ENCODE results near the gene NISCH. TPM values are rescaled to one million over a fixed set of nuclear protein-coding genes. Genes with fewer than 3 reads are reported as not detected.

Gene NISCH
- 10 to 100 TPM; 32.2 to 59.6 TPM for polyA plus RNA-seq

DNA sequence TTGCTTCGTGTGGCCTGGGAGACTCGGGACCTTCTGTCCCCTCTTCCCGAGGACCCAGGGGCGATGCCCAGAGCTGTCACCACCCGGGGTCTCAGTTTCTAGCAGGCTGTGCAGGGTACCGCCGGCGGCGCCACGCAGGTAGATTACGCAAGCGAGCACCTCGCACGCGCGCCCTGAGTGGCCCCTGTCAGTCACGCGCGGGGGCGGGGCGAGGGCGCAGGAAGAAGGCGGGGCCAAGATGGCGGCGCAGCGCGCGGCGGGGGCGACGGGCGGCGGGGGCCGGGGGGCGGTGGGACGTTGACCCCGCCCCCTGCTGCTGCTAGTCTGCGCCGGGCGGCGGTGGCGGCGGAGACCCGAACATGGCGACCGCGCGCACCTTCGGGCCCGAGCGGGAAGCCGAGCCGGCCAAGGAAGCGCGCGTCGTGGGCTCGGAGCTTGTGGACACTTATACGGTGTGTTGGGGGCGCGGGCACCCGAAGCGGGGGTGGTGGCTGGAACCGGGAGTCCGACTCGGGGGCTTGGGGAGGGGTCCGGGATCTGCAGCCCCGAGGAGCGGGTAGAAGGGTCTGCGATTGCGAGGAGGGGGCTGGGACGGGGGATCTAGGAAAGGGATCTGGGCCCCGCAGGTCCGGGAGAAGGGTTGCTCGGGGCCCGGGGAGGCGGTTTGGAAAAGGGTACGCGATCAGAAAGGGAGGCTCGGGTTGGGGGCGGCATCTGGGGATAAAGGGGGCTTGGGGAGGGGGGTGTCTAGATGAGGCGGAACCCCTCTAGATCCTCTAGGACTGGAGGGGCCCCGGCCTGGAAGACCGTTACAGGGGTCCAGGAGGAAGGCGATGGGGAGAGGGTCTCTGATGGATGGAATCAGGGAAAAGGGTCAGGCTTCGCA, at the start of gene NISCH:
Gene NISCH, plus strand, starts transcription at position 322 of the 886 bp plus-strand sequence. Its CDS starts 38 bp downstream, at position 360.
- H3K4me1 ChIP-seq (ENCODE audit: control insufficient read depth in 2 of 2, insufficient read depth in 2 of 2, low read length in 1 of 2), result peaks cover 3 to 26% of the 10 kb centered on the region in 2 donors
- 1% methylated on average over 76 to 86 of the region's 86 CpGs for WGBS, 2 donors
- peak within 1 kb of the TSS; percentile 70 to 77 for H3K4me3 ChIP-seq (ENCODE audit: low read depth in 1 of 2, low read length in 2 of 2)
- H3K9me3 ChIP-seq (ENCODE audit: control insufficient read depth in 2 of 2, insufficient read depth in 1 of 2, low read depth in 1 of 2, low read length in 1 of 2), result no peaks in the 10 kb centered on the region
- H3K27ac ChIP-seq (ENCODE audit: low read depth in 2 of 2, low read length in 1 of 2), result peak within 1 kb of the TSS; percentile 77 to 90
- H3K27me3 ChIP-seq (ENCODE audit: control insufficient read depth in 1 of 2, insufficient read depth in 2 of 2, low read length in 2 of 2), result no peaks in the 10 kb centered on the region
- H3K36me3 ChIP-seq (ENCODE audit: control insufficient read depth in 2 of 2, insufficient read depth in 2 of 2, low read length in 1 of 2), result peaks cover 10 to 12% of the 10 kb centered on the region in 2 donors

DNA sequence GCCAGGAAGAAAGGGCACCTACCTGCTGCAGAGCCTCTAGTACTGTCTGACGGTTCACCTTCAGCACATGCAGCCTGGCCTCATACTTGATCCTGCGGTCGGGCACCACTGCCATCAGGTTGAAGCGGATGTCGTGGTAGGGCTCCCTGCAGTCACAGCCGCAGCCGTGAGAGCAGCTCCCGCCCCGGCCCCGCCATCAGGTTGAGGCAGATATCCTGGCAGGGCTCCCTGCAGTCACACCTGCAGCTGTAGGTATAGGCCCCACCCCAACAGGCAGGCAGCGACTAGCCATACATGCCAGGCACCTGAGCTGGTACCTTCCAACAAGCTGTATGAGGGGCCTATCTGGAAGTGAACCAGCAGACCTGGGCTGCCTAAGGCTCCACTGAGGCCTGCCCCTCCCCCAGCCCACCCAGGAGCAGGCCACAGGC, 49.2 kb upstream of the NISCH start:
- H3K4me3 ChIP-seq (ENCODE audit: low read depth in 1 of 2, low read length in 2 of 2), result no peak overlapping the region
- H3K36me3 ChIP-seq (ENCODE audit: control insufficient read depth in 2 of 2, insufficient read depth in 2 of 2, low read length in 1 of 2), result peaks cover 19 to 43% of the 10 kb centered on the region in 2 donors

DNA sequence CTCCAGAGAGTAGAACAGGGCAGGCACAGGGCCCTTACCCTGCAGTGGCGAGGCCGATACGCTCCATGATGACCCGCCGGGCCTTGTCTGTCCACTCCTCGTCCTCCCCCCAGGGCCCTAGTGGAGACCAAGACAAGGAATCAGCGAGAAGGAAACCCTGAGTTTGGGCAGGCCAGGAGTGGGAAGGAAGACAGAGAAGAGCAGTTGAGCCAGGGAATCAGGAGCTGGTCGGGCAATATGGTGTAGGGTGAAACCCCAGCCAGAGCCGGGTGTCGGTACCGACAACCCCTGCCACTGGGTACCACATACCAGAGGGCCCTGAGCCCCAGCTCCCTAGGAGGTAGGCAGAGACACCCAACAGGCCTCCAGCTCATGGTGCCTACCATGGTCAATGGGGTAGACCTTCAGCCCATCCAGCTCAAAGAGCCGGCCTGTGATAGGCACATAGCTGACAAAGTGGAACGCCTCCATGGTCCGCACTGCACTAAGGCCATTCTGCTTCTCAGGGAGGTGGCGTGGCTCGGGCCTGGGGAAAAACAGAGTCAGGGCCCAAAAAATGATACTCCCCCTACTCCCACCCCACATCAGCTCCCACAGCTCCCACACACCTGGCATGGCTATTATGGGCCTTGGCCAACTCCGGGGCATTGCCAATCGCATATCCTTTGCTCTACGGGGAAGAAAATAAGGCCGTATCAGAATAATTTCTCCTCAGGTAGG, 48.5 kb upstream of the NISCH start:
- Histone ChIP-seq H3K27me3 (ENCODE audit: control insufficient read depth in 1 of 2, insufficient read depth in 2 of 2, low read length in 2 of 2) (no peaks in the 10 kb centered on the region), H3K4me1 (ENCODE audit: control insufficient read depth in 2 of 2, insufficient read depth in 2 of 2, low read length in 1 of 2) (peaks cover 2 to 25% of the 10 kb centered on the region in 2 donors), H3K4me3 (ENCODE audit: low read depth in 1 of 2, low read length in 2 of 2) (no peak overlapping the region), H3K9me3 (ENCODE audit: control insufficient read depth in 2 of 2, insufficient read depth in 1 of 2, low read depth in 1 of 2, low read length in 1 of 2) (no peaks in the 10 kb centered on the region), H3K36me3 (ENCODE audit: control insufficient read depth in 2 of 2, insufficient read depth in 2 of 2, low read length in 1 of 2) (peaks cover 17 to 36% of the 10 kb centered on the region in 2 donors), H3K27ac (ENCODE audit: low read depth in 2 of 2, low read length in 1 of 2) (peak overlapping the region; percentile 88 to 94)
- 74 to 90% methylated on average over 20 of the region's 20 CpGs for WGBS, 2 donors

More for the DNA sequence above, 49.2 kb upstream of the NISCH start:
- Histone ChIP-seq H3K27me3 (ENCODE audit: control insufficient read depth in 1 of 2, insufficient read depth in 2 of 2, low read length in 2 of 2) (no peaks in the 10 kb centered on the region), H3K4me1 (ENCODE audit: control insufficient read depth in 2 of 2, insufficient read depth in 2 of 2, low read length in 1 of 2) (peaks cover 0 to 22% of the 10 kb centered on the region in 2 donors), H3K27ac (ENCODE audit: low read depth in 2 of 2, low read length in 1 of 2) (peak overlapping the region; percentile 88 to 94), H3K9me3 (ENCODE audit: control insufficient read depth in 2 of 2, insufficient read depth in 1 of 2, low read depth in 1 of 2, low read length in 1 of 2) (no peaks in the 10 kb centered on the region)
- WGBS, 2 donors, result 49 to 62% methylated on average over 8 to 11 of the region's 11 CpGs

DNA sequence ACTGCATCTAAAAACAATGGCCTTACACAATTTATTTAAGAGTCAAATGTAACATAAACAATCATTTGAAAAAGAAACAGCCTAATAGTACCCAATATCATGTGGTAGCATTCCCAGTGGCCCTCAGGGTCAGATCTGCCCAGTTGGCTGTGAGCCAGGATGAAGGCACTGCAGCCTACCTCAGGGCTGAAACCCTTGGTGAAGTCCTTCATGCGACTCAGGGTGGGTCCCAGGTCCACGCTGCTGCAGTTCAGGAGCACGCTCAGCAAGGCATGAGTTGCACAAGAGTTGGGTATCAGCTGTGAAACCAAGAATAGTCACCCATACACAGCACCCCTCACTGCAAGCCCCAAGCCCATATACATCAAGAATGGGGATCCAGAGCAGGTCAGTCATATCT, 47.6 kb upstream of the NISCH start:
- Histone ChIP-seq H3K36me3 (ENCODE audit: control insufficient read depth in 2 of 2, insufficient read depth in 2 of 2, low read length in 1 of 2) (peaks cover 11 to 28% of the 10 kb centered on the region in 2 donors), H3K4me3 (ENCODE audit: low read depth in 1 of 2, low read length in 2 of 2) (no peak overlapping the region), H3K9me3 (ENCODE audit: control insufficient read depth in 2 of 2, insufficient read depth in 1 of 2, low read depth in 1 of 2, low read length in 1 of 2) (no peaks in the 10 kb centered on the region), H3K4me1 (ENCODE audit: control insufficient read depth in 2 of 2, insufficient read depth in 2 of 2, low read length in 1 of 2) (peaks cover 2 to 26% of the 10 kb centered on the region in 2 donors), H3K27ac (ENCODE audit: low read depth in 2 of 2, low read length in 1 of 2) (peak overlapping the region; percentile 88 to 94), H3K27me3 (ENCODE audit: control insufficient read depth in 1 of 2, insufficient read depth in 2 of 2, low read length in 2 of 2) (no peaks in the 10 kb centered on the region)
- WGBS, 2 donors, result 81 to 85% methylated on average over 3 of the region's 3 CpGs

DNA sequence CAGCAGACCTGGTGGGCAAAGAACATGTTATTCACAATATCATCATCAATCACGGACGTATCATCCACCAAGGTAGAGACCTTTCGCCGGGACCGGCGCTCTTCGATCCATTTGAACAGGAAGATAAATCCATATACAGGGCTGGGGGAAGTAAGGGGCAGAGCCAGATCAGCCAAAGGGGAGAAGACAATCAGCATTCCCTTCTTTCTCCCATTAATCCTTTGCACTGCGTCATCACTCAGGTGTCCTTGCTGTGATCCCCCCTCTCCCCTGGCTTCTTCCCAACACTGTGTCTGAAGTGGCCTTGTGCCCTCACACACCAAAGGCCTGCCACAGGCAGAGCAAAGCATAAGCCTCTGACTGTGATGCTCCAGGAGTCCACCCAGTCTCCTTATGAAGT, 46.9 kb upstream of the NISCH start:
- H3K4me1 ChIP-seq (ENCODE audit: control insufficient read depth in 2 of 2, insufficient read depth in 2 of 2, low read length in 1 of 2), result peaks cover 2 to 26% of the 10 kb centered on the region in 2 donors
- peaks cover 11 to 21% of the 10 kb centered on the region in 2 donors for H3K36me3 ChIP-seq (ENCODE audit: control insufficient read depth in 2 of 2, insufficient read depth in 2 of 2, low read length in 1 of 2)
- peak overlapping the region in 1 of 2 donors; percentile 91 for H3K27ac ChIP-seq (ENCODE audit: low read depth in 2 of 2, low read length in 1 of 2)
- H3K27me3 ChIP-seq (ENCODE audit: control insufficient read depth in 1 of 2, insufficient read depth in 2 of 2, low read length in 2 of 2), result no peaks in the 10 kb centered on the region
- no peak overlapping the region for H3K4me3 ChIP-seq (ENCODE audit: low read depth in 1 of 2, low read length in 2 of 2)
- H3K9me3 ChIP-seq (ENCODE audit: control insufficient read depth in 2 of 2, insufficient read depth in 1 of 2, low read depth in 1 of 2, low read length in 1 of 2), result no peaks in the 10 kb centered on the region
- 86 to 91% methylated on average over 8 of the region's 8 CpGs for WGBS, 2 donors

DNA sequence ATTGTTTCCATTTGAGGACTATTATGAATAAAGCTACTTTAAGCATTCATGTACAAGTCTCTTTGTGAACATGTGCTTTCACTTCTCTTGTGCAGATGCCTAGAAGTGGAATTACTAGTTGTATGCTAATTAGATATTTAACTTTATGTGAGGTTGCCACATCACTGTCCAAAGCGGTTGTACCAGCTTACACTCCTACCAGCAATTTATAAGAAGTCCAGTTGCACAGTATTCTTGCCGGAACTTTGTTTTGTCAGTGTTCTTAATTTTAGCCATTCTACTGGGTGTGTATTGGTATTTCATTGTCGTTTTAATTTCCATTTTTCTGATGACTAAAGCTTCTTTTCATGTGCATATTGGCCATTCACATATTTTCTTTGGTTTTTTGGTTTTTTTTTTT, 39.6 kb upstream of the NISCH start:
- Histone ChIP-seq H3K27ac (ENCODE audit: low read depth in 2 of 2, low read length in 1 of 2) (no peak overlapping the region), H3K27me3 (ENCODE audit: control insufficient read depth in 1 of 2, insufficient read depth in 2 of 2, low read length in 2 of 2) (no peaks in the 10 kb centered on the region), H3K36me3 (ENCODE audit: control insufficient read depth in 2 of 2, insufficient read depth in 2 of 2, low read length in 1 of 2) (peaks cover 2 to 4% of the 10 kb centered on the region in 2 donors), H3K4me3 (ENCODE audit: low read depth in 1 of 2, low read length in 2 of 2) (no peak overlapping the region), H3K4me1 (ENCODE audit: control insufficient read depth in 2 of 2, insufficient read depth in 2 of 2, low read length in 1 of 2) (peaks cover 2 to 3% of the 10 kb centered on the region in 2 donors), H3K9me3 (ENCODE audit: control insufficient read depth in 2 of 2, insufficient read depth in 1 of 2, low read depth in 1 of 2, low read length in 1 of 2) (no peaks in the 10 kb centered on the region)
- WGBS, 2 donors, result 85 to 86% methylated on average over 3 of the region's 3 CpGs

DNA sequence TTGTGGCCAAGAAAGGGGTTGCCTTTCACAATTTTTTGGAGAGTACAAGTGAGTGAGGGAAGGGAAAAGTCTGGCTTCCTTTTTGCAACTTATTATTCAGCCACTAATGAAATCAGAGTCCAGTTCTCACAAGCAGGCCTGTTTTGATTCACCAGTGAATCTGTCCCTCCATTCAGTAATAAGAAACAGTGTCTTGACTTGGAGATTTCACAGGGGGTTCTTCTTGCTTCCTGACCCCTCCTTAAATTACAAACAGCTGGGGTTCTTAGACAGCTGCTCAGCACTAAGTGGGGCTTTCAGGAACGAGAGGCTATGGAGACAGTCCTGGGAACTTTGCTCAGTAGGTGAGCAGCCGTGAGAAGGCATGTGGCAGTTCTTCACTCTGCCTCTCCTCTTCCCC, 35.0 kb upstream of the NISCH start:
- H3K27me3 ChIP-seq (ENCODE audit: control insufficient read depth in 1 of 2, insufficient read depth in 2 of 2, low read length in 2 of 2), result no peaks in the 10 kb centered on the region
- 85 to 88% methylated on average over 2 of the region's 2 CpGs for WGBS, 2 donors
- H3K9me3 ChIP-seq (ENCODE audit: control insufficient read depth in 2 of 2, insufficient read depth in 1 of 2, low read depth in 1 of 2, low read length in 1 of 2), result no peaks in the 10 kb centered on the region
- no peak overlapping the region for H3K4me3 ChIP-seq (ENCODE audit: low read depth in 1 of 2, low read length in 2 of 2)
- no peaks in the 10 kb centered on the region for H3K4me1 ChIP-seq (ENCODE audit: control insufficient read depth in 2 of 2, insufficient read depth in 2 of 2, low read length in 1 of 2)
- H3K27ac ChIP-seq (ENCODE audit: low read depth in 2 of 2, low read length in 1 of 2), result no peak overlapping the region
- peaks cover 4 to 5% of the 10 kb centered on the region in 2 donors for H3K36me3 ChIP-seq (ENCODE audit: control insufficient read depth in 2 of 2, insufficient read depth in 2 of 2, low read length in 1 of 2)

DNA sequence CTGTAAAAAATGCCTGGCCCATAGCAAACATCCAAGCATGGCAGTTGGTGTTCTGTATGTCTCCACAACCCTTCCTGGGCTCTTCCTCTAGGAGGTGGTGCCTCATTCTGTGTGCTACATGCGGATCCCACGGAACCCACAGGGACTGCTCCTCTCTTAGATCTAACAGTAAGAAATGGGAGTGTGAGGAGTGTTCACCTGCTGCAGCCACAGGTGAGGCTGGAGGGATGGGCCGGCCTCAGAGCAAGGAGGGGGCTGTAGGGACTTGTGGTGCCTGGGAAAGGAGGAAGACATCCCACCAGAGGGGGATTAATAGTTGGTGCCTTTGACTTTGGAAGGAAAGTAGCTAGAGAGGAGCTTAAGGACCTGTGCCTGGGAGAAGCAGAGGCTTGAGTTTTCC, 32.7 kb upstream of the NISCH start:
- Histone ChIP-seq H3K4me3 (ENCODE audit: low read depth in 1 of 2, low read length in 2 of 2) (no peak overlapping the region), H3K27me3 (ENCODE audit: control insufficient read depth in 1 of 2, insufficient read depth in 2 of 2, low read length in 2 of 2) (no peaks in the 10 kb centered on the region), H3K27ac (ENCODE audit: low read depth in 2 of 2, low read length in 1 of 2) (no peak overlapping the region), H3K36me3 (ENCODE audit: control insufficient read depth in 2 of 2, insufficient read depth in 2 of 2, low read length in 1 of 2) (peaks cover 4 to 5% of the 10 kb centered on the region in 2 donors), H3K9me3 (ENCODE audit: control insufficient read depth in 2 of 2, insufficient read depth in 1 of 2, low read depth in 1 of 2, low read length in 1 of 2) (no peaks in the 10 kb centered on the region), H3K4me1 (ENCODE audit: control insufficient read depth in 2 of 2, insufficient read depth in 2 of 2, low read length in 1 of 2) (no peaks in the 10 kb centered on the region)
- 91 to 93% methylated on average over 3 of the region's 3 CpGs for WGBS, 2 donors

DNA sequence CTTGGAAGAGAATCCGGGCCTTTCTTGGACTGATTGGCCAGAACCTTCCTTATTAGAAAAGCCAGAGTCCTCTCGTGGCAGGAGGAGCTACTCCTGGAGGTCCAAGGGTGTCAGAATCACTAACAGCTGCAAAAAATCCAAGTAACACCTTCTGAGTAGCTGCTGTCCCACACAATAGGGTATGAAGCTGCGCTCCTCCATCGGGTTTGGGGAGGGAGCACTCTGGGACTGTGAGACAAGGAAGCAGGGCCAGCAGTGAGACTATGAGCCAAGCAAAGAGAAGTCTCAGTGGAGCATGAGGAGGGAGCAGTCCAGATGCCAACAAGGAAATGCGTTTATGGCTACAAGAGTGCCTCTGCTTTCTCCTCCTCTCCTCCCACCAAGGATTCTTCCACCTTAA, 32.2 kb upstream of the NISCH start:
- no peaks in the 10 kb centered on the region for H3K9me3 ChIP-seq (ENCODE audit: control insufficient read depth in 2 of 2, insufficient read depth in 1 of 2, low read depth in 1 of 2, low read length in 1 of 2)
- H3K27me3 ChIP-seq (ENCODE audit: control insufficient read depth in 1 of 2, insufficient read depth in 2 of 2, low read length in 2 of 2), result no peaks in the 10 kb centered on the region
- no peaks in the 10 kb centered on the region for H3K4me1 ChIP-seq (ENCODE audit: control insufficient read depth in 2 of 2, insufficient read depth in 2 of 2, low read length in 1 of 2)
- H3K4me3 ChIP-seq (ENCODE audit: low read depth in 1 of 2, low read length in 2 of 2), result no peak overlapping the region
- H3K27ac ChIP-seq (ENCODE audit: low read depth in 2 of 2, low read length in 1 of 2), result no peak overlapping the region
- WGBS, 2 donors, result 48 to 52% methylated on average over 5 of the region's 5 CpGs
- peaks cover 4 to 5% of the 10 kb centered on the region in 2 donors for H3K36me3 ChIP-seq (ENCODE audit: control insufficient read depth in 2 of 2, insufficient read depth in 2 of 2, low read length in 1 of 2)

All from esophagus (tissue), 2 donors.